Kidney epithelial cell (primary cell): Measurements from ENCODE around the gene SLCO2B1. TPM values are rescaled to one million over a fixed set of nuclear protein-coding genes. Genes with fewer than 3 reads are reported as not detected.

Source experiments
- DNase-seq: peaks from one replicate; pipeline ENCODE4 v3.0.0-alpha.2; 2010; ENCODE audit warnings: low read depth
- H3K27me3 ChIP-seq: 2 replicates; pipeline ENCODE4 v1.6.0; 2011; ENCODE audit warnings: low read length; ENCODE audit not compliant: control insufficient read depth, insufficient read depth
- H3K36me3 ChIP-seq: 2 replicates; pipeline ENCODE4 v1.5.1; 2011; ENCODE audit warnings: low read length; ENCODE audit not compliant: control insufficient read depth, insufficient read depth
- H3K4me3 ChIP-seq: 2 replicates; pipeline ENCODE4 v1.5.1; 2011; ENCODE audit warnings: low read depth, mild to moderate bottlenecking, control low read depth, low read length
- CTCF ChIP-seq: IDR thresholded peaks from 2 replicates; pipeline ENCODE4 v1.5.1; 2011; ENCODE audit warnings: mild to moderate bottlenecking, moderate library complexity, low read length, control low read depth, inconsistent platforms; ENCODE audit not compliant: insufficient read depth, poor library complexity, severe bottlenecking
- total RNA-seq: library from RNA; depleted of rRNA; stranded (reverse); fragments of >200 nt; gene quantifications from 2 replicates; pipeline ENCODE4 v1.2.3, GENCODE V29; 2015

Gene SLCO2B1
- total RNA-seq, 1 donor from 2014 or later: 1.7 TPM

- DNase-seq: no peak
- no peak for TF ChIP-seq CTCF
- Histone ChIP-seq H3K4me3 (no peak overlapping the region), H3K36me3 (no peaks in the 10 kb centered on the region), H3K27me3 (peaks cover 63% of the 10 kb centered on the region)
Measured at GRCh38 chr11:75245356-75246005, 94.6 kb downstream of the SLCO2B1 start.

GRCh38 chr11:75246006-75246670 lies 95.2 kb downstream of the SLCO2B1 start:
- DNase-seq: no peak
- Histone ChIP-seq H3K27me3 (peaks cover 58% of the 10 kb centered on the region), H3K36me3 (no peaks in the 10 kb centered on the region), H3K4me3 (no peak overlapping the region)
- TF ChIP-seq CTCF: no peak

- H3K36me3 ChIP-seq: no peaks in the 10 kb centered on the region
- no peak overlapping the region for H3K4me3 ChIP-seq
- peaks cover 57% of the 10 kb centered on the region for H3K27me3 ChIP-seq
- no peak for DNase-seq
- TF ChIP-seq CTCF: no peak
Measured at GRCh38 chr11:75246671-75247350, 95.9 kb downstream of the SLCO2B1 start.

- TF ChIP-seq CTCF: no peak
- Histone ChIP-seq H3K27me3 (peaks cover 38% of the 10 kb centered on the region), H3K4me3 (no peak overlapping the region), H3K36me3 (no peaks in the 10 kb centered on the region)
- no peak for DNase-seq
Measured at GRCh38 chr11:75248924-75249256, 98.0 kb downstream of the SLCO2B1 start.

GRCh38 chr11:75249704-75250103 lies 98.8 kb downstream of the SLCO2B1 start:
- Histone ChIP-seq H3K27me3 (peaks cover 31% of the 10 kb centered on the region), H3K4me3 (no peak overlapping the region), H3K36me3 (no peaks in the 10 kb centered on the region)
- TF ChIP-seq CTCF: no peak
- no peak for DNase-seq
